Gastrocnemius medialis (tissue), 4 donors: ENCODE data around the gene UBC. TPM values are rescaled to one million over a fixed set of nuclear protein-coding genes. Genes with fewer than 3 reads are reported as not detected.
"Not testable (repeated sequence)": the region's sequence is repeated elsewhere in the genome, so short reads cannot be mapped to it uniquely, and the experiment has no call there.

Experiments
- ATAC-seq, 2 donors: fragments of 150-250 bp; one replicate each; pipeline ENCODE4 v1.9.1; 2016
- DNase-seq, 2 donors: peaks; one replicate each; pipeline ENCODE4 v3.0.0-alpha.2; 2019
- H3K27ac ChIP-seq, 4 donors: fragments of 200-600 bp; sonication (generic); 1 replicate in 1 of 4; 2 replicates in 3 of 4; pipeline ENCODE4 v1.5.1; 2016 to 2018; ENCODE audit warnings: mild to moderate bottlenecking in 2 of 4, moderate library complexity in 1 of 4
- H3K27me3 ChIP-seq, 3 donors: fragments of 200-600 bp; sonication (generic) in 2 of 3; 1 replicate in 1 of 3; 2 replicates in 2 of 3; pipeline versions ENCODE4 v1.5.1 to v1.6.0; 2016 to 2019; ENCODE audit warnings: mild to moderate bottlenecking in 1 of 3, moderate library complexity in 1 of 3
- H3K36me3 ChIP-seq, 2 donors: fragments of 200-600 bp; sonication (generic) in 1 of 2; one replicate each; pipeline ENCODE4 v1.5.1; 2017 to 2018
- H3K4me1 ChIP-seq, 2 donors: fragments of 200-600 bp; sonication (generic) in 1 of 2; one replicate each; pipeline ENCODE4 v1.5.1; 2016 to 2017; ENCODE audit warnings: mild to moderate bottlenecking in 2 of 2
- H3K4me3 ChIP-seq, 4 donors: fragments of 200-600 bp; sonication (generic) in 3 of 4; 1 replicate in 1 of 4; 2 replicates in 3 of 4; pipeline ENCODE4 v1.5.1; 2016 to 2019; ENCODE audit warnings: mild to moderate bottlenecking in 2 of 4
- H3K9me3 ChIP-seq, 3 donors: fragments of 200-600 bp; sonication (generic) in 2 of 3; 1 replicate in 1 of 3; 2 replicates in 2 of 3; pipeline ENCODE4 v1.5.1; 2016 to 2019
- CTCF ChIP-seq, 5 experiments: fragments of 450-650 bp in 3 of 5; fragments of 200-600 bp in 2 of 5; sonication (generic) in 2 of 5; IDR thresholded peaks in 4 of 5; conservative IDR thresholded peaks in 1 of 5; 1 replicate in 4 of 5; 2 replicates in 1 of 5; pipeline ENCODE4 v1.5.1; 2016 to 2019; ENCODE audit warnings: antibody characterized with exemption in 5 of 5, mild to moderate bottlenecking in 3 of 5, moderate library complexity in 3 of 5
- POLR2A ChIP-seq, 2 donors: fragments of 450-650 bp; IDR thresholded peaks; one replicate each; pipeline ENCODE4 v1.6.1; 2017; ENCODE audit warnings: antibody characterized with exemption in 2 of 2, mild to moderate bottlenecking in 2 of 2, moderate library complexity in 2 of 2
- in situ Hi-C, 4 donors: fragments of 200-750 bp; cut with MboI; loops; one replicate each; pipeline versions ENCODE4 v1.15.0 to v1.8.0; 2017; ENCODE audit warnings: low sequenced_read_pairs in 4 of 4
- intact Hi-C: fragments of 100-400 bp; cut with DNase I; formaldehyde crosslinking; loops from one replicate; pipeline ENCODE4 v1.15.1; 2023; ENCODE audit warnings: low total_unique reads
- total RNA-seq, 4 donors: library from RNA; depleted of rRNA; stranded (reverse); fragments of >200 nt; gene quantifications; one replicate each; pipeline versions ENCODE4 v1.1.0 to v1.2.3, GENCODE V29; 2016

The UBC gene
- total RNA-seq, 4 donors from 2014 or later = 3,173 to 12,805 (median 9,048) TPM

- in situ Hi-C loops = no loop called here
These were observed 29.6 kb downstream of the UBC start for GRCh38 chr12:124884587-124885438.

GRCh38 chr12:124883263-124884130 is 31.0 kb downstream of the UBC start:
- Histone ChIP-seq H3K27me3 (no peaks in the 10 kb centered on the region), H3K9me3 (no peaks in the 10 kb centered on the region), H3K4me1 (no peaks in the 10 kb centered on the region), H3K4me3 (no peak overlapping the region), H3K36me3 (no peaks in the 10 kb centered on the region), H3K27ac (no peak overlapping the region)
- ATAC-seq = no peak
- no peak for DNase-seq
- in situ Hi-C loops = no loop called here
- TF ChIP-seq CTCF (IDR thresholded peaks at IDR 0.05 in 4 of 5, conservative IDR thresholded peaks at IDR 0.05 in 1 of 5) (no peak), POLR2A (IDR thresholded peaks at IDR 0.05) (no peak)
- intact Hi-C loops = no loop called here

More at GRCh38 chr12:124884587-124885438, 29.6 kb downstream of the UBC start:
- Histone ChIP-seq H3K9me3 (no peaks in the 10 kb centered on the region), H3K36me3 (no peaks in the 10 kb centered on the region), H3K27me3 (no peaks in the 10 kb centered on the region), H3K27ac (no peak overlapping the region), H3K4me3 (no peak overlapping the region), H3K4me1 (no peaks in the 10 kb centered on the region)
- no peak for TF ChIP-seq CTCF (IDR thresholded peaks at IDR 0.05 in 4 of 5, conservative IDR thresholded peaks at IDR 0.05 in 1 of 5)
- no peak for TF ChIP-seq POLR2A (IDR thresholded peaks at IDR 0.05)
- ATAC-seq = no peak
- DNase-seq = no peak
- intact Hi-C loops = no loop called here

GRCh38 chr12:124881123-124881522 is 33.3 kb downstream of the UBC start:
- no peaks in the 10 kb centered on the region for H3K9me3 ChIP-seq
- H3K4me1 ChIP-seq = no peaks in the 10 kb centered on the region
- TF ChIP-seq CTCF (IDR thresholded peaks at IDR 0.05 in 4 of 5, conservative IDR thresholded peaks at IDR 0.05 in 1 of 5) (no peak), POLR2A (IDR thresholded peaks at IDR 0.05) (no peak)
- H3K4me3 ChIP-seq = no peak overlapping the region
- H3K27me3 ChIP-seq = no peaks in the 10 kb centered on the region
- in situ Hi-C loops = no loop called here
- ATAC-seq = no peak
- intact Hi-C loops = no loop called here
- H3K27ac ChIP-seq = no peak overlapping the region
- no peaks in the 10 kb centered on the region for H3K36me3 ChIP-seq
- no peak for DNase-seq

- H3K27me3 ChIP-seq, H3K9me3 ChIP-seq, DNase-seq, H3K27ac ChIP-seq, H3K36me3 ChIP-seq, in situ Hi-C loops, intact Hi-C loops, ATAC-seq, H3K4me3 ChIP-seq, H3K4me1 ChIP-seq: not testable (repeated sequence)
These were observed 34.1 kb downstream of the UBC start for GRCh38 chr12:124880335-124880734.
